SK-N-MC (cell line): ENCODE results near the gene TMEM43.

Source experiments
- DNase-seq: peaks from one replicate; pipeline ENCODE4 v3.0.0-alpha.2; 2011; ENCODE audit warnings: low read depth, low spot score
- H3K27ac ChIP-seq: fragments of 200-600 bp; sonication (generic); 2 replicates; pipeline ENCODE4 v1.5.1; 2016; ENCODE audit warnings: mixed run types
- H3K36me3 ChIP-seq: fragments of 200-600 bp; sonication (generic); 2 replicates; pipeline ENCODE4 v1.6.1; 2017; ENCODE audit warnings: antibody characterized with exemption, low read length, mixed read lengths; ENCODE audit not compliant: insufficient read depth
- H3K4me3 ChIP-seq: fragments of 200-600 bp; sonication (generic); 2 replicates; pipeline ENCODE4 v1.5.1; 2016
- H3K9ac ChIP-seq: fragments of 200-600 bp; sonication (generic); 2 replicates; pipeline ENCODE4 v1.8.0; 2017; ENCODE audit warnings: mixed run types, mixed read lengths; ENCODE audit not compliant: insufficient read length
- H3K9me3 ChIP-seq: fragments of 200-600 bp; sonication (generic); 2 replicates; pipeline ENCODE4 v1.6.1; 2017; ENCODE audit warnings: low read depth, mild to moderate bottlenecking, antibody characterized with exemption, low read length, moderate library complexity, mixed read lengths
- EZH2 ChIP-seq: fragments of 200-600 bp; sonication (generic); IDR thresholded peaks from one replicate; pipeline ENCODE4 v1.6.1; 2017; ENCODE audit warnings: antibody characterized with exemption
- FOXP2 ChIP-seq: optimal IDR thresholded peaks from 2 replicates; pipeline ENCODE3; 2011; ENCODE audit warnings: mild to moderate bottlenecking, moderate library complexity; ENCODE audit not compliant: insufficient read depth; ENCODE audit errors: extremely low read length, control extremely low read depth
- POLR2AphosphoS5 ChIP-seq: IDR thresholded peaks from 2 replicates; pipeline ENCODE4 v1.6.1; 2012; ENCODE audit warnings: mild to moderate bottlenecking, low read depth, low read length, borderline replicate concordance

The TMEM43 gene

DNA sequence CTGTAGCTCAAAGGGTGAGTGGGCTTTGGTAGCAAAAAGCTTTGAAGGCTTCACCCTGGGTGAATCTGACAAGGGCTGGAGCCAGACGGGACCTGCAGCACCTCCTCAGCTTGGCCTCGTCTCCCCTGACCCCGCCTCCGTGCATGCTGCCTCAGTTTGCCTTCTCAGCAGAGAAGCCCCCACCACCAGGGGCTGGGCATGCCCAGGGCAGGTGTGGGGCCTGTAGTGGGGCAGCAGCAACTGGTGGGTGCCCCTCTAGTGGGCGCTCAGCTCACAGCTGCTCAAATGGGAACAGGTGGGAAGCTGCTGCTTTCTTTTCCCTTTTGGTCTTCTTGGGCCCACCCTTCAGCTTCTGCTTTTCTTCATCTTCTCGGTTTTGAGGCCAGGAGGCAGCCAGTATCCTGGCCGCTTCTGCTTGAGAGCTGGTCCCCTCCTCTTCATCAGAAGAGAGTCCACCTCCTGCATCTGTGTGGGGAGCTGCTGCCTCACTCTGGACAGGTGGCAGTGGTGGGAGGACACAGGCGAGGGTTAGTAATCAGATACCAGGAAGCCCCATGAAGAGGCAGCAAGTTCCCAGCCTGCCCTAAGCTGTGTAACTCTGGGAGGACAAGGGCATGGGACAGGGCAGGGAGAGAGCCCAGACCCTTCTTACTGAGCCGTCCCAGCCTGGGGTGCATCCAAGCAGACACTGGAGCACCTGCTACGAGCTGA, 21.0 kb downstream of the TMEM43 start:
- H3K36me3 ChIP-seq, result no peaks in the 10 kb centered on the region; the same call in 1 of the 2 replicates
- DNase-seq, result no peak
- TF ChIP-seq FOXP2, result no peak
- TF ChIP-seq POLR2AphosphoS5, result no peak
- TF ChIP-seq EZH2, result no peak
- no peaks in the 10 kb centered on the region for H3K9me3 ChIP-seq
- no peak overlapping the region for H3K27ac ChIP-seq
- no peak overlapping the region for H3K9ac ChIP-seq
- H3K4me3 ChIP-seq, result no peak overlapping the region

DNA sequence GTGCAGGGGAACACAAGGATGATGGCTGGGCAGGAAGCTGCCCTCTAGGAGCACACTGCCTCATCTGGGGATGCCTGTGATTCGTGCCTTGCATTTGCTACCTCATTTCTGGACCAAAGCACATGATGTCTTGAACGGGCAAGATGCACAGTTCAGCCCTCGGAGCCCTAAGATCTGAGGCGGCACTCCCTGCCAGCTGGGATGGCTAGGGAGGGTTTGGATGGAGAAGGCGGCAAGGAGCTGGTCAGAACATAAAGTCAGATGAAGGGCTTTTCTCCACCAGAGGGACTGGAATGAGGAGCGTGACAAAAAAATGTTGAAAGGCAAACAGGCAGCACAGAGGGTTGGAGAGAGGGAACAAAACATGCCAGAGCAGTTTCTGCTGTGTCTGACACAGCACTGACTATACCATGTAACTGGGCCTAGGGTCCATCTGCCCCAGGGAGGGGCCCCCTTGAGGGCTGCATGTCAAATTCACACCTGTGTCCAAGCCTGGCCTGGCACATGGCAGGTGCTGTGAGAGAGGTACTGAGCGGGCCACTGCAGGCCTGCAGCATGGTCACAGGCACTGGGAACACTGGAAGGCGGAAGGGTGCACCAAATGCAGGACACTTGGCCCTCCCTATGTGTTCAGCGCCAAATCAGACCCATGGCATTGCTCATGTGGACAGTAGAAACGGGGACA, 21.7 kb downstream of the TMEM43 start:
- Histone ChIP-seq H3K9me3 (no peaks in the 10 kb centered on the region), H3K4me3 (no peak overlapping the region), H3K27ac (no peak overlapping the region), H3K9ac (no peak overlapping the region), H3K36me3 (no peaks in the 10 kb centered on the region; the same call in 1 of the 2 replicates)
- DNase-seq, result no peak
- no peak for TF ChIP-seq EZH2
- no peak for TF ChIP-seq FOXP2
- TF ChIP-seq POLR2AphosphoS5, result no peak

DNA sequence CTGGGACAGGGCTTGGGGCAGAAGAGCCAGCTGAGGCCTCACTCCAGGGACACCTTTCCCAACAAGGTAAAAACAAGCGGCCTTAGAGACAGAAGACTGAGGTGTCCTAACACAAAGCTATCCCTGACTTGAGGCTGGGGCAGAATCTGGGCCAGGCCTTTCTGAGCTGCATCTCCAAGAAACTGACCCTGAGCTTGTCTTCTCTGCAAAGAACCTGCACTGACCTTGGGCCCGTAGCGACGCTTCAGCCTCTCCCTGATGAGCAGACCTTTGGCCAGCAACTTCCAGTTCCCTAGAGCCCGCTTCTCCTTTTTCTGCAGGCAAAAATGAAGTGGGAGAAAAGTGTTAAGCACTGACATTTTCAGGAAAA, 22.2 kb downstream of the TMEM43 start:
- Histone ChIP-seq H3K27ac (no peak overlapping the region), H3K9ac (no peak overlapping the region), H3K36me3 (no peaks in the 10 kb centered on the region; the same call in 1 of the 2 replicates), H3K9me3 (no peaks in the 10 kb centered on the region), H3K4me3 (no peak overlapping the region)
- no peak for TF ChIP-seq FOXP2
- TF ChIP-seq EZH2, result no peak
- TF ChIP-seq POLR2AphosphoS5, result no peak
- no peak for DNase-seq

DNA sequence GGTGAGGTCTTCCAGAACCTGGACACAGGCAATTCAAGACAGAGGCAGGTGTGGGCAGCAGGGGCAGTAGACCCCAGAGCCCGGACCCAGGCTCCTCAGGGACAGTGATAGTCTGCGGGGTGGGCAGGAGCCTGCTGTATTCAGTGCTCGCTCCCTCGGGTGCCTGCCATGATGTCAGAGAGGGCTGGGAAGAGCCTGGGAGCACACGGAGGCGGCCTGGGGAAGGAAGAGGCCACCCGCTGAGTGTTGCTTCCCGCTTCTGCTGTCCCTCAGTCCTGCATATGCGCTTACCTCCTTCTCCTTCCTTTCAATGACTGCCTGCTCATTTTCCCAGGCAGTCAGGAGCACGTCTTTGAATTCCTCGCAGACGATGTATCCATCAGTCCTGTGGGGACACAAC, 22.8 kb downstream of the TMEM43 start:
- TF ChIP-seq FOXP2 (no peak), POLR2AphosphoS5 (no peak), EZH2 (no peak)
- no peaks in the 10 kb centered on the region; the same call in 1 of the 2 replicates for H3K36me3 ChIP-seq
- no peaks in the 10 kb centered on the region for H3K9me3 ChIP-seq
- H3K9ac ChIP-seq, result no peak overlapping the region
- no peak overlapping the region for H3K4me3 ChIP-seq
- H3K27ac ChIP-seq, result no peak overlapping the region
- DNase-seq, result no peak

DNA sequence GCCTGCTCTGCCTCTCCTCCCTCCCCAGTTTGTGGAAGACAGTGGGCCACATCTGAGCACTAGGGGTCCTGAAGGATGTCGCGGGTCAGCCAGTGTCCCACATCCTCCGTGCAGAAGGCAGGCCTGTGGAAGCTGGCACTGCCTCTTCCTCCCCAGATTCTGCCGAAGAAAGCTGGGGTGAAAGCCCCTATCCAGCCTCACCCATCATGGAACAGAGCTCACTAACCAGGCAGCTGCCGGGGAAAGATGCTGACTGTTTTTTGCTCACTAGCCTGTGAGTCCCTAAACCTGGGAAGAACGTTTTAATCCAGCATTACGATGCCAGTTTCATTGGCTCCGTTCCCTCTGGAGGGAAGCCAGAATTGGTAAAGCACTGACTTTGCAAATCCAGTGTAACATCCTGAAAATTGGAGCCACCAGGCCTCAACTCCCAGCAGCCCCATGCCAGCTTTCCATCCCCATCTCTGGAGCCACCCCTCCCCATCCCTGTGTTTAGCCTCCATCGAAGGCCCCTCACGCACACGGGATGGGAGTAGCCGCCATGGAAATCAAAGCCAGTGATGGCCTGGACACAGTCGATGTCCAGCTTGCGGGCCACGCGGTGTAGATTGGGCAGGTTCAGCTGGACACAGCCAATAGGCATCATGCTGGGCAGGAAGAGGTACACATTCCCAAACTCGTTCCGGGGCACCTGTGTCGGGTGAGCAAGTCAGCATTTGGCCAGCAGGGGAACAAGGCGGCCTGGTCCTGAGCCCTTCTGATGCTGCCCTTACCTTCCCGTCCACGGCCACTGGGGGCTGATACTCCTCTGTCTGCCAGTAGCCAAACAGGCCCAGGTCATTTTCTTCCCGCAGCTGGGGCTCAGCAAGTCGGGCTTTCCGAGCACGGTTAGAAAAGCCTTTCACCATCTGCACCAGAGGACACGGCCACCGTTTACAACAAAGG, 23.5 kb downstream of the TMEM43 start:
- TF ChIP-seq EZH2 (no peak), POLR2AphosphoS5 (no peak), FOXP2 (no peak)
- no peak overlapping the region for H3K27ac ChIP-seq
- no peak for DNase-seq

DNA sequence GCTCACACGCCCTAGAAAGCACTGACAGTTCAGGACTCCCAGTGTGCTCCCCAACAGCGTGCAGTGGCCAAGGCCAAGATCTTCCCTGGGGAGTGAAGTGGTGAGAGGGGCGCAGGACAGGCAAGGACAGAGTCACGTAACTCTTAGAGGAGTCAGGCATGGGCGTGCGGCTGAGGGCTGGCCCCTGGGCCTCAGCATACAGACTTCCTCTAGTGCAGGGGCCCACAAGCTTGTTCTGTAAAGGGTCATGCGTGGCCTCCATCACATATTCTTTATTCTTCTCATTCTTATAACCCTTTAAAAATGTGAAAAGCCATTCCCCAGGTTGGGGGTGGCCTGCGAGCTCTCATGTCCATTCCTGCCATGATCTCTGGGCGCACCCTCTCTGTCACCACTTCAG, 25.2 kb downstream of the TMEM43 start:
- Histone ChIP-seq H3K4me3 (no peak overlapping the region), H3K27ac (no peak overlapping the region), H3K9ac (no peak overlapping the region), H3K9me3 (no peaks in the 10 kb centered on the region), H3K36me3 (no peaks in the 10 kb centered on the region; the same call in 1 of the 2 replicates)
- no peak for TF ChIP-seq EZH2
- DNase-seq, result no peak

More for the DNA sequence above, 23.5 kb downstream of the TMEM43 start:
- Histone ChIP-seq H3K36me3 (no peaks in the 10 kb centered on the region; the same call in 1 of the 2 replicates), H3K9me3 (no peaks in the 10 kb centered on the region), H3K4me3 (no peak overlapping the region), H3K9ac (no peak overlapping the region)

DNA sequence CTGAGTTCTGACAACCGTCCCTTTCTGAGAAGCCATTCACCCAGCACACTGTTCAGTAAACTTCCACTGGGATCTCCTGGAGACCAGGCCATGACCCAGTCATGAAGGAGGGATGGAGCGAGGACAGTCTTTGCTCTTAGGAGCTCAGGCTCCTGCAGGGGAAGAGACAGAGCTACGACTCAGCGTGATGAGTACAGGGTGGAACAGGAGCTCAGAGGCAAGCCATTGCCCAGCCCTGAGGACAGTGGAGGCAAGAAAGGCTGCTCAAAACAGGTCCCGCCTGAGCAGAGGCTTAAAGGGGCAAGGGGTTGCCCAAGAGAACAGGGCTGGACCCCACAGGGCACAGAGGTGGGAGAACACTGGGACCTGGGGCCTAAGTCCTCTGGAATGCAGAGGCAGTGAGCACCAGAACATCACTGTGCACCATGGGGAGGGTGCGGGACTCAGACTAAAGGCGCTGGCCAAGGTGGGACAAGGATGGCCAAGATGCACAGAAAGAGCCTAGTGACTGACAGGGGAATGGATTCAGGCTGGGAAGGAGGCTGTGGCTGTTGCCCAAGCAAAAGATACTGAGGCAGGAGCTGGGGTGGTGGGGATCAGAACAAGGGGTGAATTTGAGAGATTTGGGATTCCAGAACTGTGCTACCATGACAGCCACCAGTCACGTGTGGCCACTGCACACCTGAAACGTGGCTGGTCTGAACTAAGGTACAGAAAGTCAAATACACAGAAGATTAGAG, 25.8 kb downstream of the TMEM43 start:
- Histone ChIP-seq H3K9ac (no peak overlapping the region), H3K27ac (no peak overlapping the region), H3K36me3 (no peaks in the 10 kb centered on the region; the same call in 1 of the 2 replicates), H3K9me3 (no peaks in the 10 kb centered on the region), H3K4me3 (no peak overlapping the region)
- no peak for DNase-seq
- TF ChIP-seq EZH2 (no peak), POLR2AphosphoS5 (no peak), FOXP2 (no peak)

DNA sequence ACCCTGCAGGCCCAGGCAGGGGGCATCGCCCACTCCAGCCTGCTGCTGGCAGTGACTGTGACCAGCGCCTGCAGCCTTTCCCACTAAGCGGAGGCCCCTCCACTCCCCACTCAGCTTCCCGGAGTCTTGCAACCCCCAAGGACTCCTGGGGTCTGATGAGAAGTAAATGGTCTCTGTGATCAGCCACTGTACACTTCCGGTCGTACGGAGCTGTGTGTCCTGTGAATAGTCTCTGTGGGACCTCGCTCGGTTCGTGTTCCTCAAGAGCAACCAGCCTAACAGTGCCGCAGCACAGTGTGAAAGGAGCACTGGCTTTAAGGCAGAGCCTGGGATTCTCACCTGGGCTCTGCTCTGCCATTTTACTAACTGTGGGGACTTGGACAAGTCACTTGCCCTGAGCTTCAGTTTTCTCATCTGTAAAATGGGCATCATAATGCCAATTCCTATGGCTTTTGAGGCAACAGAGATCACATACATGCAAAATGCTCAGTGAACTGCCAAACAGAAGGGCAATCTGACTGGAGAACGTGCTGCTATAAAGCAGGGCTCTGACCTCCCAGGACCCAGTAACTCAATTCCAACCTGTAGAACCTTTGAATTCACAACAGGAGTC, 26.7 kb downstream of the TMEM43 start:
- TF ChIP-seq FOXP2 (no peak), POLR2AphosphoS5 (no peak), EZH2 (no peak)
- Histone ChIP-seq H3K36me3 (no peaks in the 10 kb centered on the region; the same call in 1 of the 2 replicates), H3K4me3 (no peak overlapping the region)

More for the DNA sequence above, 26.7 kb downstream of the TMEM43 start:
- Histone ChIP-seq H3K9ac (no peak overlapping the region), H3K9me3 (no peaks in the 10 kb centered on the region), H3K27ac (no peak overlapping the region)
- DNase-seq, result no peak
